Stimulated activated CD8-positive, alpha-beta memory T cell treated with anti-CD3 and anti-CD28 coated beads, Interleukin-15, amount 100 ng/mL, for 24 hours (primary cell): ENCODE data around the gene RAI2.

Experiments
- DNase-seq: peaks from one replicate; pipeline ENCODE4 v3.0.0-alpha.2; 2020; ENCODE audit warnings: low read depth

RAI2 gene

GRCh38 chrX:17860811-17861488 is at the start of gene RAI2:
TSS of gene RAI2 (minus strand) at chrX:17861298. CDS start at chrX:17802010, 59,288 bp downstream.
- no peak for DNase-seq

- DNase-seq: no peak
These were observed 27.3 kb upstream of the RAI2 start for GRCh38 chrX:17888421-17888820.

GRCh38 chrX:17882680-17883079 is 21.6 kb upstream of the RAI2 start:
- DNase-seq: no peak

- DNase-seq: no peak
These were observed 17.1 kb upstream of the RAI2 start for GRCh38 chrX:17878028-17878670.

GRCh38 chrX:17876135-17876534 is 15.0 kb upstream of the RAI2 start:
- no peak for DNase-seq

GRCh38 chrX:17869580-17869979 is 8.5 kb upstream of the RAI2 start:
- no peak for DNase-seq

GRCh38 chrX:17861489-17862011 is 452 bp upstream of the RAI2 start:
- no peak for DNase-seq

GRCh38 chrX:17860179-17860780 is 818 bp downstream of the RAI2 start:
- DNase-seq: no peak

- no peak for DNase-seq
These were observed 1.4 kb downstream of the RAI2 start for GRCh38 chrX:17859609-17860178.

- no peak for DNase-seq
These were observed 6.6 kb downstream of the RAI2 start for GRCh38 chrX:17854531-17854930.

GRCh38 chrX:17854069-17854468 is 7.0 kb downstream of the RAI2 start:
- DNase-seq: no peak

GRCh38 chrX:17851874-17852273 is 9.2 kb downstream of the RAI2 start:
- no peak for DNase-seq

- no peak for DNase-seq
These were observed 12.4 kb downstream of the RAI2 start for GRCh38 chrX:17848545-17849265.

GRCh38 chrX:17846045-17846444 is 15.1 kb downstream of the RAI2 start:
- DNase-seq: no peak

GRCh38 chrX:17844236-17844635 is 16.9 kb downstream of the RAI2 start:
- no peak for DNase-seq

- DNase-seq: no peak
These were observed 18.2 kb downstream of the RAI2 start for GRCh38 chrX:17842769-17843525.

GRCh38 chrX:17839269-17839668 is 21.8 kb downstream of the RAI2 start:
- no peak for DNase-seq

- no peak for DNase-seq
These were observed 24.3 kb downstream of the RAI2 start for GRCh38 chrX:17836830-17837229.

GRCh38 chrX:17833954-17834353 is 27.1 kb downstream of the RAI2 start:
- DNase-seq: no peak

- DNase-seq: no peak
These were observed 29.8 kb downstream of the RAI2 start for GRCh38 chrX:17831255-17831654.

- no peak for DNase-seq
These were observed 30.9 kb downstream of the RAI2 start for GRCh38 chrX:17830211-17830610.
